IMR-90 (cell line): Measurements from ENCODE around the gene PABPN1. TPM values are rescaled to one million over a fixed set of nuclear protein-coding genes. Genes with fewer than 3 reads are reported as not detected.

Source experiments
- ATAC-seq: fragments of 200-7000 bp; cut with Tn5 transposase; 2 replicates; pipeline ENCODE4 v1.9.1; 2020; ENCODE audit warnings: low read depth, mild to moderate bottlenecking, moderate library complexity
- BruUV-seq: library from RNA; stranded (reverse); fragments of 400-500 nt; replicated peaks from 2 replicates; lab custom pipeline; 2021; lab: Mats Ljungman, UMichigan
- CTCF ChIA-PET: fragments of 300-600 bp; formaldehyde crosslinking; extraction: SDS; loops from one replicate; lab custom pipeline; 2021; ENCODE audit warnings: antibody characterized with exemption; lab: Yijun Ruan, JAX
- POLR2A ChIA-PET: fragments of 300-600 bp; sonication (Branson Sonifier 250); formaldehyde crosslinking; loops from one replicate; lab custom pipeline; 2022; ENCODE audit warnings: antibody characterized with exemption; ENCODE audit not compliant: unreplicated experiment; lab: Charles Lee
- DNase-seq: peaks from one replicate; pipeline ENCODE4 v3.0.0; 2013
- H2AFZ ChIP-seq: replicated peaks from 2 replicates; pipeline ENCODE3; 2013; ENCODE audit warnings: low read length, mild to moderate bottlenecking; ENCODE audit not compliant: poor library complexity
- H2AK5ac ChIP-seq: 2 replicates; pipeline ENCODE4 v1.6.1; 2013; ENCODE audit warnings: low read depth, low read length, inconsistent platforms
- H2AK9ac ChIP-seq: replicated peaks from 2 replicates; pipeline ENCODE3; 2013; ENCODE audit warnings: mild to moderate bottlenecking, low read depth, low read length, moderate library complexity; ENCODE audit not compliant: poor library complexity
- H2BK120ac ChIP-seq: 2 replicates; pipeline ENCODE4 v1.6.1; 2013; ENCODE audit warnings: low read depth, low read length, inconsistent platforms
- H2BK15ac ChIP-seq: 3 replicates; pipeline ENCODE4 v1.6.1; 2013; ENCODE audit warnings: low read depth, low read length, inconsistent platforms
- H2BK20ac ChIP-seq: 2 replicates; pipeline ENCODE4 v1.6.1; 2013; ENCODE audit warnings: low read depth, mild to moderate bottlenecking, inconsistent platforms, low read length, moderate library complexity
- H2BK5ac ChIP-seq: 2 replicates; pipeline ENCODE4 v1.6.1; 2013; ENCODE audit warnings: mild to moderate bottlenecking, low read depth, low read length, inconsistent platforms; ENCODE audit not compliant: poor library complexity, severe bottlenecking
- H3K14ac ChIP-seq: replicated peaks from 2 replicates; pipeline ENCODE4 v1.6.1; 2013; ENCODE audit warnings: low read depth, low read length, inconsistent platforms
- H3K18ac ChIP-seq: 2 replicates; pipeline ENCODE4 v1.6.1; 2013; ENCODE audit warnings: low read depth, low read length, control low read depth
- H3K23ac ChIP-seq: 2 replicates; pipeline ENCODE4 v1.6.1; 2013; ENCODE audit warnings: low read depth, low read length, inconsistent platforms
- H3K27ac ChIP-seq: 2 replicates; pipeline ENCODE4 v1.5.1; 2013; ENCODE audit warnings: mild to moderate bottlenecking, control low read depth, low read length; ENCODE audit not compliant: insufficient read depth
- H3K27me3 ChIP-seq: 2 replicates; pipeline ENCODE4 v1.6.1; 2013; ENCODE audit warnings: low read length; ENCODE audit not compliant: control insufficient read depth, insufficient read depth
- H3K36me3 ChIP-seq: 2 replicates; pipeline ENCODE4 v1.6.1; 2013; ENCODE audit warnings: low read length, mixed read lengths; ENCODE audit not compliant: control insufficient read depth, insufficient read depth
- H3K4ac ChIP-seq: 2 replicates; pipeline ENCODE4 v1.6.1; 2013; ENCODE audit warnings: low read depth, low read length, inconsistent platforms
- H3K4me1 ChIP-seq: 2 replicates; pipeline ENCODE4 v1.6.1; 2013; ENCODE audit warnings: low read length, mixed read lengths; ENCODE audit not compliant: control insufficient read depth, insufficient read depth
- H3K4me2 ChIP-seq: 2 replicates; pipeline ENCODE4 v1.6.1; 2013; ENCODE audit warnings: low read depth, mild to moderate bottlenecking, control low read depth, low read length, moderate library complexity
- H3K4me3 ChIP-seq: 2 replicates; pipeline ENCODE4 v1.5.1; 2013; ENCODE audit warnings: low read depth, mild to moderate bottlenecking, control low read depth, low read length, moderate library complexity; ENCODE audit not compliant: insufficient read depth
- H3K56ac ChIP-seq: 2 replicates; pipeline ENCODE4 v1.6.1; 2013; ENCODE audit warnings: low read length, inconsistent platforms; ENCODE audit not compliant: insufficient read depth; ENCODE audit errors: extremely low read depth
- H3K79me1 ChIP-seq, 2 experiments: 2 replicates each; pipeline ENCODE4 v1.6.1; 2013; ENCODE audit warnings: low read length in 2 of 2, inconsistent platforms in 1 of 2, low read depth in 1 of 2
- H3K9ac ChIP-seq: 2 replicates; pipeline ENCODE4 v1.6.1; 2013; ENCODE audit warnings: low read depth, low read length, control low read depth
- H3K9me1 ChIP-seq: 2 replicates; pipeline ENCODE4 v1.6.1; 2013; ENCODE audit warnings: low read length, inconsistent platforms; ENCODE audit not compliant: insufficient read depth
- H3K9me3 ChIP-seq: 2 replicates; pipeline ENCODE4 v1.6.1; 2013; ENCODE audit warnings: low read length; ENCODE audit not compliant: control insufficient read depth, insufficient read depth
- H4K20me1 ChIP-seq: 2 replicates; pipeline ENCODE4 v1.6.1; 2013; ENCODE audit warnings: low read length, inconsistent platforms; ENCODE audit not compliant: insufficient read depth
- H4K5ac ChIP-seq: 2 replicates; pipeline ENCODE4 v1.6.1; 2013; ENCODE audit warnings: mild to moderate bottlenecking, low read depth, low read length, control low read depth
- H4K8ac ChIP-seq, 2 experiments: 2 replicates each; pipeline ENCODE4 v1.6.1; 2013; ENCODE audit warnings: low read depth in 2 of 2, low read length in 2 of 2, control low read depth in 1 of 2, inconsistent platforms in 1 of 2
- H4K91ac ChIP-seq: 2 replicates; pipeline ENCODE4 v1.6.1; 2013; ENCODE audit warnings: low read depth, low read length, inconsistent platforms; ENCODE audit not compliant: insufficient read depth
- CHD1 ChIP-seq: IDR thresholded peaks from 2 replicates; pipeline ENCODE4 v1.6.1; 2012; ENCODE audit warnings: low read depth, low read length, improper control_type of control experiment
- CTCF ChIP-seq: conservative IDR thresholded peaks from 2 replicates; pipeline ENCODE4 v1.5.1; 2012; ENCODE audit warnings: mild to moderate bottlenecking, low read depth, low read length, improper control_type of control experiment
- FOS ChIP-seq: fragments of 150-350 bp; IDR thresholded peaks from 2 replicates; pipeline ENCODE4 v1.6.1; 2016; ENCODE audit warnings: low read depth, low read length
- MXI1 ChIP-seq: IDR thresholded peaks from 2 replicates; pipeline ENCODE4 v1.6.1; 2012; ENCODE audit warnings: low read depth, mild to moderate bottlenecking, low read length, moderate library complexity, borderline replicate concordance
- NFE2L2 ChIP-seq: fragments of 150-350 bp; IDR thresholded peaks from 2 replicates; pipeline ENCODE4 v1.6.1; 2016; ENCODE audit warnings: low read depth, mild to moderate bottlenecking, low read length
- POLR2A ChIP-seq: IDR thresholded peaks from 2 replicates; pipeline ENCODE4 v1.6.1; 2012; ENCODE audit warnings: mild to moderate bottlenecking, low read depth, low read length
- RAD21 ChIP-seq: IDR thresholded peaks from 2 replicates; pipeline ENCODE4 v1.6.1; 2012; ENCODE audit warnings: low read length, improper control_type of control experiment
- RCOR1 ChIP-seq: IDR thresholded peaks from 2 replicates; pipeline ENCODE4 v1.6.1; 2012; ENCODE audit warnings: mild to moderate bottlenecking, low read length, improper control_type of control experiment; ENCODE audit not compliant: insufficient replicate concordance
- RFX5 ChIP-seq: IDR thresholded peaks from 2 replicates; pipeline ENCODE4 v1.8.0; 2012; ENCODE audit warnings: low read depth, mild to moderate bottlenecking, low read length, moderate library complexity
- WGBS, 2 experiments: methylation state at CpG; one replicate each; pipeline versions ENCODE4 v1.1.5 to v1.1.7; 2013; ENCODE audit warnings: missing lambda C conversion rate in 2 of 2; ENCODE audit not compliant: insufficient read length in 1 of 2; ENCODE audit errors: extremely low coverage in 2 of 2; 5-methylcytosine and 5-hydroxymethylcytosine counted together
- dilution Hi-C: fragments of 300-500 bp; cut with HindIII; formaldehyde crosslinking; loops from one replicate; pipeline ENCODE4 v1.14.3; 2018; ENCODE audit warnings: low sequenced_read_pairs; ENCODE audit not compliant: unreplicated experiment
- in situ Hi-C: fragments of 300-500 bp; cut with MboI; formaldehyde crosslinking; loops from 3 replicates; pipeline ENCODE4 v1.14.3; 2019; ENCODE audit warnings: low sequenced_read_pairs, inconsistent platforms, mixed read lengths
- intact Hi-C: fragments of 100-400 bp; cut with micrococcal nuclease; formaldehyde crosslinking; loops from 2 replicates; pipeline ENCODE4 v1.10.0; 2022
- polyA plus RNA-seq, 3 experiments: library from polyadenylated mRNA; depleted of rRNA; stranded (reverse); fragments of >200 nt; gene quantifications; 2 replicates each; pipeline ENCODE4 v1.2.3, GENCODE V29; 2012; ENCODE audit warnings: low replicate concordance in 1 of 3
- total RNA-seq: library from RNA; depleted of rRNA; stranded (reverse); fragments of >200 nt; gene quantifications from 2 replicates; pipeline ENCODE4 v1.2.3, GENCODE V29; 2012
- TF ChIP-seq, protein P1 (sequence below): fragments of 150-350 bp; IDR thresholded peaks from 2 replicates; pipeline ENCODE4 v1.6.1; 2016; ENCODE audit warnings: low read depth, mild to moderate bottlenecking, low read length, moderate library complexity, borderline replicate concordance

PABPN1 gene
- total and polyA plus RNA-seq, 2 of the 4 experiments (the other 2 are of a cell fraction) = 104 to 211 TPM

DNA sequence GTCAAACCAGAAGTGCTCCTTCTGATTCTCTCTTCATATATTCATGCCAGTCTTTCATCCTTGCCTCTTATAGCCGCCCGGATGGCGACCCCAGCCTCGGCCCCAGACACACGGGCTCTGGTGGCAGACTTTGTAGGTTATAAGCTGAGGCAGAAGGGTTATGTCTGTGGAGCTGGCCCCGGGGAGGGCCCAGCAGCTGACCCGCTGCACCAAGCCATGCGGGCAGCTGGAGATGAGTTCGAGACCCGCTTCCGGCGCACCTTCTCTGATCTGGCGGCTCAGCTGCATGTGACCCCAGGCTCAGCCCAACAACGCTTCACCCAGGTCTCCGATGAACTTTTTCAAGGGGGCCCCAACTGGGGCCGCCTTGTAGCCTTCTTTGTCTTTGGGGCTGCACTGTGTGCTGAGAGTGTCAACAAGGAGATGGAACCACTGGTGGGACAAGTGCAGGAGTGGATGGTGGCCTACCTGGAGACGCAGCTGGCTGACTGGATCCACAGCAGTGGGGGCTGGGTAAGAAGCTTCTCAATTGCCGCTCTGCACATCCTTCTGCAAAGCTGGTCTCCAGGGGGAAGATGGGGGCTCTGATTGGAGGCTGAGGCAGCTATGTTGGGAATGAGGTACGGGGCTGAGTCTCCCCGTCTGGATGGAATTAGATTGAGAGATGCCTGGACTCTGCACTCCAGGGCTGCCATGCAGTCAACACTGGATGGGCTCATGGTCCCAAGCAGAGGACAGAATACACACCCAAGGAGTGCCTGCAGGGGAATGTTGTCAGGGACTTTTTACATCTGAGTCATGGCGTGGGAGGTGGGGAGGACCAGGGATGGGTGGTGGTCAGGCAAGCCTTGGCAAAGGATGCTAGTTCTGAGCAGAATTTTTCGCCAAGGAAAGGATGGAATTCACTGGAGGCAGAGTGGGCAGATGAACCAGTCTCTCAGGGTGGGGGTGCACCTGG is 13.3 kb upstream of the PABPN1 start:
- Histone ChIP-seq H3K9ac (peak overlapping the region; percentile 92), H3K18ac (no peak overlapping the region), H3K4me2 (peak overlapping the region; percentile 87), H2BK15ac (no peak overlapping the region), H2AK9ac (peak overlapping the region; percentile 66), H3K14ac (0 out of 2 replicates have a peak overlapping the region, but pooled peaks have one; percentile 90), H3K9me1 (peaks cover 20% of the 10 kb centered on the region; the same call in 1 of the 2 replicates), H3K27ac (peak overlapping the region; percentile 23; the same call in 1 of the 2 replicates), H2BK120ac (no peak overlapping the region), H3K23ac (peak overlapping the region; percentile 61; the same call in 1 of the 2 replicates), H3K56ac (no peak overlapping the region), H3K79me1 (peaks cover 20 to 53% of the 10 kb centered on the region in 2 experiments), H2BK20ac (no peak overlapping the region), H4K20me1 (peaks cover 35% of the 10 kb centered on the region), H3K36me3 (peaks cover 35% of the 10 kb centered on the region), H4K5ac (no peak overlapping the region), H3K27me3 (no peaks in the 10 kb centered on the region), H2BK5ac (no peak overlapping the region), H3K9me3 (no peaks in the 10 kb centered on the region), H4K91ac (no peak overlapping the region), H3K4me3 (peak overlapping the region; percentile 87), H3K4ac (peak overlapping the region; percentile 83), H3K4me1 (peaks cover 19% of the 10 kb centered on the region), H2AK5ac (peak overlapping the region; percentile 76), H2AFZ (no peak overlapping the region), H4K8ac (peak overlapping the region in 1 of 2 experiments; percentile 97; a peak in 2 of 4 replicates)
- in situ Hi-C loops (loop anchor here (10.0 to 25.0 kb wide), 4 partner anchors 193 to 1129 kb away; partner anchors contain the start of genes CBLN3, CEBPE, EMC9 and FITM1), intact Hi-C loops (loop anchor here (10.0 kb wide), 1 partner anchor 753 kb away; no protein-coding TSS in a partner anchor), dilution Hi-C loops (no loop called here)
- 98% methylated on average over 11 of the region's 22 CpGs; no CpG with 5 or more reads in 1 of the 2 experiments for WGBS, 2 experiments
- no peak for ATAC-seq
- TF ChIP-seq NFE2L2 = no peak
- TF ChIP-seq RAD21 = no peak
- no peak for TF ChIP-seq CTCF
- TF ChIP-seq RFX5 = no peak
- no peak for TF ChIP-seq MXI1
- TF ChIP-seq RCOR1 = no peak
- TF ChIP-seq, protein P1, sequence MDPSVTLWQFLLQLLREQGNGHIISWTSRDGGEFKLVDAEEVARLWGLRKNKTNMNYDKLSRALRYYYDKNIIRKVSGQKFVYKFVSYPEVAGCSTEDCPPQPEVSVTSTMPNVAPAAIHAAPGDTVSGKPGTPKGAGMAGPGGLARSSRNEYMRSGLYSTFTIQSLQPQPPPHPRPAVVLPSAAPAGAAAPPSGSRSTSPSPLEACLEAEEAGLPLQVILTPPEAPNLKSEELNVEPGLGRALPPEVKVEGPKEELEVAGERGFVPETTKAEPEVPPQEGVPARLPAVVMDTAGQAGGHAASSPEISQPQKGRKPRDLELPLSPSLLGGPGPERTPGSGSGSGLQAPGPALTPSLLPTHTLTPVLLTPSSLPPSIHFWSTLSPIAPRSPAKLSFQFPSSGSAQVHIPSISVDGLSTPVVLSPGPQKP = no peak
- no peak for TF ChIP-seq CHD1
- TF ChIP-seq POLR2A = no peak
- TF ChIP-seq FOS = no peak
- no TSS peak for BruUV-seq
- POLR2A ChIA-PET = interaction anchor here (1.2 kb wide), 1 partner anchor 13 kb away, joined by 3 read pairs; the partner anchor contains the start of gene PABPN1
- CTCF ChIA-PET = interaction anchor here (1.2 kb wide), 1 partner anchor 187 kb away, joined by 4 read pairs; no protein-coding TSS in a partner anchor
- DNase-seq = peak; percentile 47
